Transverse colon (tissue), 4 donors: ENCODE measurements around the gene GPR21.

ENCODE experiments used
- POLR2A ChIP-seq: fragments of 450-650 bp; IDR thresholded peaks from one replicate; pipeline ENCODE4 v1.6.1; 2016; ENCODE audit warnings: antibody characterized with exemption, mild to moderate bottlenecking, moderate library complexity
- POLR2AphosphoS5 ChIP-seq, 3 donors: sonication (generic); formaldehyde crosslinking; IDR thresholded peaks; one replicate each; pipeline ENCODE4 v1.6.1; 2016; ENCODE audit warnings: antibody characterized with exemption in 3 of 3
- TF ChIP-seq, protein P1 (sequence below), 5 experiments: fragments of 200-600 bp in 3 of 5; fragments of 450-650 bp in 2 of 5; sonication (generic) in 3 of 5; IDR thresholded peaks; 1 replicate in 2 of 5; 2 replicates in 3 of 5; pipeline ENCODE4 v1.5.1; 2016 to 2017; ENCODE audit warnings: antibody characterized with exemption in 5 of 5, inconsistent platforms in 3 of 5, mild to moderate bottlenecking in 2 of 5, moderate library complexity in 1 of 5

- TF ChIP-seq POLR2A (no peak), POLR2AphosphoS5 (IDR thresholded peaks at IDR 0.05) (peak in 1 of 3 donors; percentile 11)
- TF ChIP-seq, protein P1, sequence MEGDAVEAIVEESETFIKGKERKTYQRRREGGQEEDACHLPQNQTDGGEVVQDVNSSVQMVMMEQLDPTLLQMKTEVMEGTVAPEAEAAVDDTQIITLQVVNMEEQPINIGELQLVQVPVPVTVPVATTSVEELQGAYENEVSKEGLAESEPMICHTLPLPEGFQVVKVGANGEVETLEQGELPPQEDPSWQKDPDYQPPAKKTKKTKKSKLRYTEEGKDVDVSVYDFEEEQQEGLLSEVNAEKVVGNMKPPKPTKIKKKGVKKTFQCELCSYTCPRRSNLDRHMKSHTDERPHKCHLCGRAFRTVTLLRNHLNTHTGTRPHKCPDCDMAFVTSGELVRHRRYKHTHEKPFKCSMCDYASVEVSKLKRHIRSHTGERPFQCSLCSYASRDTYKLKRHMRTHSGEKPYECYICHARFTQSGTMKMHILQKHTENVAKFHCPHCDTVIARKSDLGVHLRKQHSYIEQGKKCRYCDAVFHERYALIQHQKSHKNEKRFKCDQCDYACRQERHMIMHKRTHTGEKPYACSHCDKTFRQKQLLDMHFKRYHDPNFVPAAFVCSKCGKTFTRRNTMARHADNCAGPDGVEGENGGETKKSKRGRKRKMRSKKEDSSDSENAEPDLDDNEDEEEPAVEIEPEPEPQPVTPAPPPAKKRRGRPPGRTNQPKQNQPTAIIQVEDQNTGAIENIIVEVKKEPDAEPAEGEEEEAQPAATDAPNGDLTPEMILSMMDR (IDR thresholded peaks at IDR 0.05) = no peak
Observed at GRCh38 chr9:123048748-123049147, 15.3 kb downstream of the GPR21 start.
